ENCODE results near the gene PPP3R1. TPM values are rescaled to one million over a fixed set of nuclear protein-coding genes. Genes with fewer than 3 reads are reported as not detected.

Gene PPP3R1
- total and polyA plus RNA-seq, 2 donors from 2014 or later = 18.3 to 50.8 TPM

DNA sequence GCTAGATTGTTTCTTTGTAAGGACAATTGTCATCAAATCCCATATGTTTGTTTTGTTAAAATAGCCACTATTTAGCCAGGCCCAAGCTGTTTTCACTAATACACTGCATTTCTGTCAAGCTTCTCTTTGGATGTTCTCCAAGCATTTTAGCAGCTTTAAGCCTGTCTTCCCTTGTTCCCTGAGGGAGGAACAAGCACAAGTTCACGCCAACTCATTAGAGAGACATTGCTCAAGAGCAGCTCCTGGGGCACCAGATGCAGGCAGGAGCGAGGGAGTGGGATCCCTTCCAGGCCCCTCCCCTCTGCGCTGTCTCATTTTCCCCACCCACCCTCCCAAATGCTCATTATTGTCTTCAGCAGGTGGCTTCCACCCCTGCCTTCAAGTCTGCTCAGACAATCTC lies 32.6 kb upstream of the PPP3R1 start:
- intact Hi-C loops (cut with DNase I) = no loop called here
- Histone ChIP-seq H3K27ac (ENCODE audit: low read depth in 2 of 2, low read length in 2 of 2) (no peak overlapping the region), H3K4me1 (ENCODE audit: control insufficient read depth in 2 of 3, insufficient read depth in 2 of 3, low read depth in 1 of 3, low read length in 3 of 3) (peaks cover 0 to 5% (median 4%) of the 10 kb centered on the region in 3 donors), H3K27me3 (ENCODE audit: control insufficient read depth, insufficient read depth, low read length) (no peaks in the 10 kb centered on the region), H3K9me3 (ENCODE audit: control insufficient read depth in 2 of 3, insufficient read depth in 1 of 3, low read length in 3 of 3) (no peaks in the 10 kb centered on the region), H3K36me3 (ENCODE audit: control insufficient read depth in 2 of 3, insufficient read depth in 3 of 3, low read length in 3 of 3) (no peaks in the 10 kb centered on the region), H3K9ac (ENCODE audit: low read length in 3 of 3) (no peak overlapping the region), H3K4me3 (ENCODE audit: low read length in 3 of 3) (no peak overlapping the region)
- FAIRE-seq (no peak), DNase-seq (peak in 1 of 5 donors; percentile 73)
- TF ChIP-seq, protein P1, sequence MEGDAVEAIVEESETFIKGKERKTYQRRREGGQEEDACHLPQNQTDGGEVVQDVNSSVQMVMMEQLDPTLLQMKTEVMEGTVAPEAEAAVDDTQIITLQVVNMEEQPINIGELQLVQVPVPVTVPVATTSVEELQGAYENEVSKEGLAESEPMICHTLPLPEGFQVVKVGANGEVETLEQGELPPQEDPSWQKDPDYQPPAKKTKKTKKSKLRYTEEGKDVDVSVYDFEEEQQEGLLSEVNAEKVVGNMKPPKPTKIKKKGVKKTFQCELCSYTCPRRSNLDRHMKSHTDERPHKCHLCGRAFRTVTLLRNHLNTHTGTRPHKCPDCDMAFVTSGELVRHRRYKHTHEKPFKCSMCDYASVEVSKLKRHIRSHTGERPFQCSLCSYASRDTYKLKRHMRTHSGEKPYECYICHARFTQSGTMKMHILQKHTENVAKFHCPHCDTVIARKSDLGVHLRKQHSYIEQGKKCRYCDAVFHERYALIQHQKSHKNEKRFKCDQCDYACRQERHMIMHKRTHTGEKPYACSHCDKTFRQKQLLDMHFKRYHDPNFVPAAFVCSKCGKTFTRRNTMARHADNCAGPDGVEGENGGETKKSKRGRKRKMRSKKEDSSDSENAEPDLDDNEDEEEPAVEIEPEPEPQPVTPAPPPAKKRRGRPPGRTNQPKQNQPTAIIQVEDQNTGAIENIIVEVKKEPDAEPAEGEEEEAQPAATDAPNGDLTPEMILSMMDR (IDR thresholded peaks at IDR 0.05; ENCODE audit: borderline replicate concordance, extremely low read depth, insufficient read depth) = no peak

DNA sequence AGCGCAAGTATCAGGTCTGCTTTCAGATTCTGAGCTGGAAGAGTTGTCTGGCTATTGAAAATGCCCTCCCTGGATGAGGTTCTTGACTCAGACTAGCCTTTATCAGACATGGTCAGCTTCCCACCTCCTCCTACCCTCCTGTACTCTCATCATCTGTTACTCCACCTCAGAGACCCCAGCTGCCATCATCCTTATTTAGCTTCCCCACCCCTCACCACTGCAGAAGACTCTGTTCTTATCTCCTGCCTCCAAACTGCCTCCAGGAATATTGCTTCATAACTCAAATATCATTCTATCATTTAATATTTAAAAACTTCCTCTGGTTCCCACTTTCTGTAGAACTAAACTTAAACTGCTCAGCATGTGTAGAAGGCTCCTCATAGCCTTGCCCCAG lies 31.1 kb upstream of the PPP3R1 start:
- Histone ChIP-seq H3K9me3 (ENCODE audit: control insufficient read depth in 2 of 3, insufficient read depth in 1 of 3, low read length in 3 of 3) (no peaks in the 10 kb centered on the region), H3K4me3 (ENCODE audit: low read length in 3 of 3) (no peak overlapping the region), H3K27me3 (ENCODE audit: control insufficient read depth, insufficient read depth, low read length) (no peaks in the 10 kb centered on the region), H3K27ac (ENCODE audit: low read depth in 2 of 2, low read length in 2 of 2) (no peak overlapping the region), H3K9ac (ENCODE audit: low read length in 3 of 3) (no peak overlapping the region), H3K4me1 (ENCODE audit: control insufficient read depth in 2 of 3, insufficient read depth in 2 of 3, low read depth in 1 of 3, low read length in 3 of 3) (peaks cover 0 to 5% (median 4%) of the 10 kb centered on the region in 3 donors), H3K36me3 (ENCODE audit: control insufficient read depth in 2 of 3, insufficient read depth in 3 of 3, low read length in 3 of 3) (no peaks in the 10 kb centered on the region)
- TF ChIP-seq, protein P1 (IDR thresholded peaks at IDR 0.05; ENCODE audit: borderline replicate concordance, extremely low read depth, insufficient read depth) = no peak
- no peak for DNase-seq
- no peak for FAIRE-seq
- intact Hi-C loops (cut with DNase I) = no loop called here

DNA sequence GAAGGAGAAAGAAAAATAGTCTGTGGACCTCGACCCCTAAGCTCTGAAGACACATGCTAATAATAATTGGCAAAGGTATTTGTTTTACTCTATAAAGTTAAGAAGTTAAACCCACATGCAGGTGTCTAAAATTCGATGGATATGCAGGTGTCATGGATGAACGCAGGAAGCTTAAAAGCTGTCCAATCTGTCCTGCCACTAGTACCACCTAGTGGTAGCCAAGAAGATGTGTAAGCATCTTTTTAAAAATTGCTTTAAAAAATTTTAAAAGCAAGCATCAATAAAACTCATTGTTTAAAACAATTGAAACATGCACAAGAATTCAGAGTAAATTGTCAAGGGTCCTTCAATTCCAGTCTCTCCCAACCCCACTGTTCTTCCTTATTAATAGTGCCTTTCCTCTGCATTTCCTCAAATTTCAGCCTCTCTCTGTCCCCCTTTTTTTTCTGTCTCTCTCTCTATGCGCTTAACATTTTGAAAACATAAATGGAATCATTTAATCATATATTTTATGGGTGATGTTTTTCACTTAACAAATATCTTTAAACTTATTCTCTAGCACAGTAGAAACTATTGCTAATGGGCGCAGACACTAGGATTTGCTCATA lies 30.6 kb upstream of the PPP3R1 start:
- H3K27me3 ChIP-seq (ENCODE audit: control insufficient read depth, insufficient read depth, low read length) = no peaks in the 10 kb centered on the region
- peak in 2 of 5 donors; percentile 29 to 48 for DNase-seq
- TF ChIP-seq, protein P1 (IDR thresholded peaks at IDR 0.05; ENCODE audit: borderline replicate concordance, extremely low read depth, insufficient read depth) = peak; percentile 63
- H3K9ac ChIP-seq (ENCODE audit: low read length in 3 of 3) = no peak overlapping the region
- intact Hi-C loops (cut with DNase I) = no loop called here
- no peaks in the 10 kb centered on the region for H3K36me3 ChIP-seq (ENCODE audit: control insufficient read depth in 2 of 3, insufficient read depth in 3 of 3, low read length in 3 of 3)
- H3K4me3 ChIP-seq (ENCODE audit: low read length in 3 of 3) = no peak overlapping the region
- no peak overlapping the region for H3K27ac ChIP-seq (ENCODE audit: low read depth in 2 of 2, low read length in 2 of 2)
- H3K4me1 ChIP-seq (ENCODE audit: control insufficient read depth in 2 of 3, insufficient read depth in 2 of 3, low read depth in 1 of 3, low read length in 3 of 3) = peaks cover 0 to 4% (median 3%) of the 10 kb centered on the region in 3 donors
- no peaks in the 10 kb centered on the region for H3K9me3 ChIP-seq (ENCODE audit: control insufficient read depth in 2 of 3, insufficient read depth in 1 of 3, low read length in 3 of 3)
- FAIRE-seq = peak; percentile 17

DNA sequence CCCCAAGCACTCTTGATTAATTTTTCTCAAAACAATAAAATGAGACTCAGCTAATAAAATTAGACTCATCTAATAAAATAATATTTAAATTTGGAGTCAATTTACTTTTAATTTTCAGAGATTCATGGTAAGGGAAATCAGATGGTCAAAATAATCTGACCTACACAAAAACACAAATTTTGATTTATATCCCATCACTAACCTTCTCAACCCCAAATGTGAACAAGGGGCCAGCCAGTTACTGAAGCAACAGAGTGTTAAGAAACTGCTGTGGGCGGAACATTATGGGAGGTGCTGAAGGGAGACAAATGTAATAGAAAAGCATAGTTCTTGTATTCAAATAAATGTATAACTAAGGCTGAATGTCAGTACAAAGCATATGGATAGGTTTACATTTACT lies 28.5 kb upstream of the PPP3R1 start:
- DNase-seq = peak in 2 of 5 donors; percentile 63 to 85
- intact Hi-C loops (cut with DNase I) = no loop called here
- Histone ChIP-seq H3K36me3 (ENCODE audit: control insufficient read depth in 2 of 3, insufficient read depth in 3 of 3, low read length in 3 of 3) (no peaks in the 10 kb centered on the region), H3K27ac (ENCODE audit: low read depth in 2 of 2, low read length in 2 of 2) (no peak overlapping the region), H3K4me1 (ENCODE audit: control insufficient read depth in 2 of 3, insufficient read depth in 2 of 3, low read depth in 1 of 3, low read length in 3 of 3) (no peaks in the 10 kb centered on the region), H3K9ac (ENCODE audit: low read length in 3 of 3) (no peak overlapping the region), H3K27me3 (ENCODE audit: control insufficient read depth, insufficient read depth, low read length) (no peaks in the 10 kb centered on the region), H3K4me3 (ENCODE audit: low read length in 3 of 3) (no peak overlapping the region), H3K9me3 (ENCODE audit: control insufficient read depth in 2 of 3, insufficient read depth in 1 of 3, low read length in 3 of 3) (no peaks in the 10 kb centered on the region)
- TF ChIP-seq, protein P1 (IDR thresholded peaks at IDR 0.05; ENCODE audit: borderline replicate concordance, extremely low read depth, insufficient read depth) = no peak
- FAIRE-seq = peak; percentile 37
